K562 (cell line): Measurements from ENCODE around the gene NT5C2. TPM values are rescaled to one million over a fixed set of nuclear protein-coding genes. Genes with fewer than 3 reads are reported as not detected.
A peak's percentile ranks its signal among the peaks of the same experiment; 100 is the strongest.

Experiments
- FOXA1 ChIP-seq: fragments of 450-650 bp; IDR thresholded peaks from 2 replicates; pipeline ENCODE4 v1.6.1; 2016; ENCODE audit warnings: mild to moderate bottlenecking, borderline replicate concordance
- GABPB1 ChIP-seq: sonication (generic); formaldehyde crosslinking; IDR thresholded peaks from 2 replicates; pipeline ENCODE4 v1.8.0; 2022; ENCODE audit warnings: mild to moderate bottlenecking, missing genetic modification reagents
- HNRNPL ChIP-seq: fragments of 200-400 bp; formaldehyde crosslinking; IDR thresholded peaks from 2 replicates; pipeline ENCODE4 v1.6.1; 2017; ENCODE audit warnings: low read depth, mild to moderate bottlenecking, low read length
- L3MBTL2 ChIP-seq: fragments of 450-650 bp; IDR thresholded peaks from 2 replicates; pipeline ENCODE4 v1.6.1; 2016; ENCODE audit warnings: mild to moderate bottlenecking, moderate library complexity
- MXD1 ChIP-seq: fragments of 250-450 bp; sonication (Bioruptor Pico); IDR thresholded peaks from 2 replicates; pipeline ENCODE4 v1.8.0; 2021; ENCODE audit warnings: borderline replicate concordance, mild to moderate bottlenecking, moderate library complexity; ENCODE audit not compliant: poor library complexity, severe bottlenecking
- NELFE ChIP-seq: IDR thresholded peaks from 2 replicates; pipeline ENCODE4 v1.6.1; 2011; ENCODE audit warnings: mild to moderate bottlenecking; ENCODE audit not compliant: insufficient read depth, insufficient read length
- NR1H2 ChIP-seq: sonication (generic); formaldehyde crosslinking; IDR thresholded peaks from 2 replicates; pipeline ENCODE4 v1.4.0; 2020; ENCODE audit warnings: mild to moderate bottlenecking, missing genetic modification reagents
- PBX2 ChIP-seq, 2 experiments: IDR thresholded peaks in 1 of 2; conservative IDR thresholded peaks in 1 of 2; 2 replicates each; pipeline ENCODE4 v1.6.1; 2016; ENCODE audit warnings: low read depth in 2 of 2, mild to moderate bottlenecking in 1 of 2, missing compliant biosample characterization in 1 of 2, missing genetic modification characterization in 1 of 2, moderate library complexity in 1 of 2
- PHF8 ChIP-seq: fragments of 200-600 bp; sonication (generic); IDR thresholded peaks from 2 replicates; pipeline ENCODE4 v1.6.1; 2012; ENCODE audit warnings: mixed run types, mild to moderate bottlenecking, inconsistent platforms, low read length, moderate library complexity, borderline replicate concordance
- PRMT5 ChIP-seq: sonication (generic); formaldehyde crosslinking; IDR thresholded peaks from 2 replicates; pipeline ENCODE4 v1.5.0; 2020; ENCODE audit warnings: missing genetic modification reagents
- SMARCC2 ChIP-seq: fragments of 450-650 bp; IDR thresholded peaks from 2 replicates; pipeline ENCODE4 v1.6.1; 2017; ENCODE audit warnings: antibody characterized with exemption, moderate library complexity, mild to moderate bottlenecking, low read depth
- STAT6 ChIP-seq: sonication (generic); formaldehyde crosslinking; IDR thresholded peaks from 2 replicates; pipeline ENCODE4 v1.8.1; 2023; ENCODE audit warnings: mild to moderate bottlenecking, missing genetic modification reagents
- THAP7 ChIP-seq: fragments of 250-450 bp; sonication (Bioruptor Pico); IDR thresholded peaks from 2 replicates; pipeline ENCODE4 v1.5.0; 2021
- XRCC3 ChIP-seq: fragments of 450-650 bp; IDR thresholded peaks from 2 replicates; pipeline ENCODE4 v1.6.1; 2017; ENCODE audit warnings: mild to moderate bottlenecking, moderate library complexity
- ZBTB5 ChIP-seq: fragments of 450-650 bp; IDR thresholded peaks from 2 replicates; pipeline ENCODE4 v1.6.1; 2017; ENCODE audit warnings: antibody characterized with exemption
- ZNF24 ChIP-seq: fragments of 450-650 bp; IDR thresholded peaks from 2 replicates; pipeline ENCODE4 v1.6.1; 2016
- ZNF586 ChIP-seq: fragments of 450-650 bp; formaldehyde crosslinking; conservative IDR thresholded peaks from 2 replicates; pipeline ENCODE4 v1.4.0; 2020; ENCODE audit warnings: mild to moderate bottlenecking, moderate library complexity
- ZNF655 ChIP-seq: fragments of 250-450 bp; sonication (Bioruptor Pico); IDR thresholded peaks from 2 replicates; pipeline ENCODE4 v1.5.0; 2021
- polyA plus RNA-seq, 8 experiments: library from polyadenylated mRNA; depleted of rRNA in 4 of 8; stranded (reverse) in 5 of 8; unstranded in 3 of 8; fragments of >200 nt; fragmentation: Nextera tagmentation in 2 of 8; fragmentation: Illumina TruSeq in 1 of 8; extraction: Ambion mirVana in 2 of 8; extraction: Trizol in 1 of 8; gene quantifications; 2 replicates each; pipeline versions ENCODE4 v1.2.1 to v1.2.3, GENCODE V29; 2011 to 2014; ENCODE audit warnings: inconsistent platforms in 1 of 8, missing spikeins in 1 of 8
- total RNA-seq, 7 experiments: library from RNA; depleted of rRNA in 6 of 7; stranded (reverse); fragments of >200 nt in 6 of 7; fragmentation: Illumina TruSeq in 2 of 7; extraction: Trizol in 2 of 7; gene quantifications; 2 replicates each; pipeline versions ENCODE4 v1.2.1 to v1.2.3, GENCODE V29; 2011 to 2021; ENCODE audit warnings: low replicate concordance in 1 of 7

Gene NT5C2
- total and polyA plus RNA-seq, 9 of the 15 experiments (the other 6 are each of a cell fraction or from before 2014, with no cell fraction given), result 11.3 to 45.2 (median 27.7) TPM

- TF ChIP-seq ZBTB5, result no peak
- TF ChIP-seq SMARCC2, result peak; percentile 74
- TF ChIP-seq PBX2 (CRISPR knock-in tag; IDR thresholded peaks at IDR 0.05; ENCODE audit: low read depth), result no peak
- no peak; the same call in 1 of the 2 replicates for TF ChIP-seq PBX2 (tag; conservative IDR thresholded peaks at IDR 0.05; ENCODE audit: low read depth)
- no peak for TF ChIP-seq NELFE
- no peak; the same call in 1 of the 2 replicates for TF ChIP-seq PHF8
- 0 out of 2 replicates have a peak, but pooled peaks have one; percentile 29 for TF ChIP-seq HNRNPL
- no peak for TF ChIP-seq PRMT5 (CRISPR knock-in tag)
- TF ChIP-seq THAP7 (CRISPR knock-in tag), result no peak
- TF ChIP-seq MXD1 (CRISPR knock-in tag), result no peak
- no peak for TF ChIP-seq ZNF655 (CRISPR knock-in tag)
- no peak for TF ChIP-seq NR1H2 (CRISPR knock-in tag)
- TF ChIP-seq FOXA1, result no peak
- TF ChIP-seq STAT6 (CRISPR knock-in tag), result no peak
- TF ChIP-seq ZNF24, result peak; percentile 15; the same call in 1 of the 2 replicates
- TF ChIP-seq L3MBTL2, result 0 out of 2 replicates have a peak, but pooled peaks have one; percentile 17
- no peak for TF ChIP-seq XRCC3
- no peak for TF ChIP-seq ZNF586
- TF ChIP-seq GABPB1 (CRISPR knock-in tag), result no peak
Observed at GRCh38 chr10:103197174-103197573, 4.1 kb upstream of the NT5C2 start (continued).
